Activated gamma-delta T cell treated with anti-CD3 and anti-CD28 coated beads, Interleukin-2, amount 50 U/mL, for 16 hours (primary cell): ENCODE results near the gene SELENOW.
"Not testable (repeated sequence)": the region's sequence is repeated elsewhere in the genome, so short reads cannot be mapped to it uniquely, and the experiment has no call there.

Experiments
- DNase-seq: peaks from one replicate; pipeline ENCODE4 v3.0.0-alpha.2; 2020; ENCODE audit warnings: low read depth

The SELENOW gene

GRCh38 chr19:47778049-47778953 is at the start of gene SELENOW:
Gene SELENOW (plus strand): TSS chr19:47778703. CDS start chr19:47778786, 83 bp downstream.
- DNase-seq = peak; percentile 59

- DNase-seq = no peak
Observed at GRCh38 chr19:47729468-47729798, 49.1 kb upstream of the SELENOW start.

GRCh38 chr19:47729799-47730520 is 48.5 kb upstream of the SELENOW start:
- DNase-seq = no peak

- no peak for DNase-seq
Observed at GRCh38 chr19:47730521-47730889, 48.0 kb upstream of the SELENOW start.

- DNase-seq = no peak
Observed at GRCh38 chr19:47730910-47731309, 47.6 kb upstream of the SELENOW start.

GRCh38 chr19:47735131-47735530 is 43.4 kb upstream of the SELENOW start:
- no peak for DNase-seq

GRCh38 chr19:47740866-47741519 is 37.5 kb upstream of the SELENOW start:
- no peak for DNase-seq

- DNase-seq = no peak
Observed at GRCh38 chr19:47741544-47742140, 36.9 kb upstream of the SELENOW start.

GRCh38 chr19:47742634-47743033 is 35.9 kb upstream of the SELENOW start:
- no peak for DNase-seq

- DNase-seq = peak; percentile 96
Observed at GRCh38 chr19:47745010-47745901, 33.2 kb upstream of the SELENOW start, which contains the start of gene NOP53. Gene NOP53 (plus strand): TSS chr19:47745546. CDS start chr19:47745560, 14 bp downstream.

- DNase-seq = not testable (repeated sequence)
Observed at GRCh38 chr19:47746129-47746528, 32.4 kb upstream of the SELENOW start.

GRCh38 chr19:47749326-47749725 is 29.2 kb upstream of the SELENOW start:
- no peak for DNase-seq

GRCh38 chr19:47750752-47751151 is 27.8 kb upstream of the SELENOW start:
- no peak for DNase-seq

GRCh38 chr19:47752440-47753211 is 25.9 kb upstream of the SELENOW start:
- DNase-seq = no peak

GRCh38 chr19:47754206-47755064 is 24.1 kb upstream of the SELENOW start:
- no peak for DNase-seq

- no peak for DNase-seq
Observed at GRCh38 chr19:47755065-47755761, 23.3 kb upstream of the SELENOW start.

GRCh38 chr19:47755762-47756626 is 22.5 kb upstream of the SELENOW start:
- DNase-seq = no peak

- no peak for DNase-seq
Observed at GRCh38 chr19:47756627-47756929, 21.9 kb upstream of the SELENOW start.
